Dermis microvascular lymphatic vessel endothelial cell (primary cell): ENCODE measurements around the gene RUVBL1. TPM values are rescaled to one million over a fixed set of nuclear protein-coding genes. Genes with fewer than 3 reads are reported as not detected.

ENCODE experiments used
- total RNA-seq: library from RNA; depleted of rRNA; stranded (reverse); fragments of >200 nt; gene quantifications from 2 replicates; pipeline ENCODE4 v1.2.1, GENCODE V29; 2014

RUVBL1 gene
- total RNA-seq, 1 donor from 2014 or later: 52.2 TPM

Other genes starting within 250 kb of the RUVBL1 start
- not detected in 2 replicates for gene KBTBD12, start 208.6 kb downstream of the RUVBL1 start, total RNA-seq
- 171 and 257 TPM in 2 replicates for gene SEC61A1, start 71.4 kb downstream of the RUVBL1 start, total RNA-seq
- 1.8 and 2.8 TPM in 2 replicates for gene EEFSEC, start 29.7 kb upstream of the RUVBL1 start, total RNA-seq